Activated T-helper 1 cell treated with anti-CD3 and anti-CD28 coated beads, Interleukin-12 subunit alpha, Interleukin-12 subunit beta, Interleukin-2, Interleukin-4 antibody, amounts not matched to agents 30 ng/mL and 10 ng/mL and 1 ng/mL, durations not matched to agents 14 hours and 24 hours and 36 hours (primary cell): Measurements from ENCODE around the gene PPFIA3. TPM values are rescaled to one million over a fixed set of nuclear protein-coding genes. Genes with fewer than 3 reads are reported as not detected.

Source experiments
- DNase-seq: peaks from one replicate; pipeline ENCODE4 v3.0.0; 2021; ENCODE audit warnings: low spot score
- H3K27ac Mint-ChIP-seq: one replicate; pipeline ENCODE4 v1.8.0; 2021; ENCODE audit warnings: mild to moderate bottlenecking, mixed read lengths
- H3K27me3 Mint-ChIP-seq: one replicate; pipeline ENCODE4 v1.8.0; 2022; ENCODE audit warnings: mild to moderate bottlenecking, moderate library complexity, mixed read lengths; ENCODE audit not compliant: insufficient read depth
- H3K36me3 Mint-ChIP-seq: one replicate; pipeline ENCODE4 v1.8.0; 2021; ENCODE audit warnings: low read depth, mixed read lengths
- H3K4me1 Mint-ChIP-seq: one replicate; pipeline ENCODE4 v1.8.0; 2021; ENCODE audit warnings: low read depth, mixed read lengths
- H3K4me3 Mint-ChIP-seq: one replicate; pipeline ENCODE4 v1.8.0; 2021; ENCODE audit warnings: mild to moderate bottlenecking, moderate library complexity, mixed read lengths
- H3K9me3 Mint-ChIP-seq: one replicate; pipeline ENCODE4 v1.8.0; 2021; ENCODE audit warnings: mixed read lengths
- intact Hi-C: fragments of 100-400 bp; cut with micrococcal nuclease; formaldehyde crosslinking; loops from one replicate; pipeline ENCODE4 v1.15.1; 2024
- total RNA-seq: library from RNA; stranded (reverse); gene quantifications from 2 replicates; pipeline ENCODE4 v1.2.3, GENCODE V29; 2022

Gene PPFIA3
- total RNA-seq, 1 donor from 2014 or later: 5.0 TPM

- peak overlapping the region; percentile 85 for H3K4me3 Mint-ChIP-seq
- intact Hi-C loops: loop anchor here (2.0 kb wide), 1 partner anchor 32 kb away; the partner anchor contains the start of genes C19orf73 and PPFIA3
- H3K4me1 Mint-ChIP-seq: peaks cover 32% of the 10 kb centered on the region
- peak overlapping the region; percentile 23 for H3K27ac Mint-ChIP-seq
- H3K9me3 Mint-ChIP-seq: no peaks in the 10 kb centered on the region
- H3K36me3 Mint-ChIP-seq: no peaks in the 10 kb centered on the region
- peaks cover 66% of the 10 kb centered on the region for H3K27me3 Mint-ChIP-seq
- DNase-seq: peak; percentile 47
Observed at GRCh38 chr19:49150106-49150943, 31.0 kb downstream of the PPFIA3 start.

GRCh38 chr19:49150944-49151243, 31.6 kb downstream of the PPFIA3 start:
- intact Hi-C loops: loop anchor here (2.0 kb wide), 1 partner anchor 32 kb away; the partner anchor contains the start of genes C19orf73 and PPFIA3

GRCh38 chr19:49151267-49152118, 32.1 kb downstream of the PPFIA3 start:
- peaks cover 69% of the 10 kb centered on the region for H3K27me3 Mint-ChIP-seq
- H3K36me3 Mint-ChIP-seq: no peaks in the 10 kb centered on the region
- H3K27ac Mint-ChIP-seq: no peak overlapping the region
- H3K9me3 Mint-ChIP-seq: no peaks in the 10 kb centered on the region
- intact Hi-C loops: loop anchor here (2.0 kb wide), 1 partner anchor 33 kb away; the partner anchor contains the start of genes C19orf73 and PPFIA3
- H3K4me1 Mint-ChIP-seq: peaks cover 20% of the 10 kb centered on the region
- DNase-seq: no peak
- H3K4me3 Mint-ChIP-seq: peak overlapping the region; percentile 75

More at GRCh38 chr19:49150944-49151243, 31.6 kb downstream of the PPFIA3 start:
- Mint-ChIP-seq H3K27me3 (peaks cover 68% of the 10 kb centered on the region), H3K4me3 (peak overlapping the region; percentile 75), H3K9me3 (no peaks in the 10 kb centered on the region), H3K4me1 (peaks cover 26% of the 10 kb centered on the region), H3K36me3 (no peaks in the 10 kb centered on the region), H3K27ac (no peak overlapping the region)
- DNase-seq: no peak

GRCh38 chr19:49152119-49152550, 32.8 kb downstream of the PPFIA3 start:
- no peaks in the 10 kb centered on the region for H3K36me3 Mint-ChIP-seq
- peaks cover 20% of the 10 kb centered on the region for H3K4me1 Mint-ChIP-seq
- no peak overlapping the region for H3K27ac Mint-ChIP-seq
- H3K9me3 Mint-ChIP-seq: no peaks in the 10 kb centered on the region
- intact Hi-C loops: no loop called here
- no peak overlapping the region for H3K4me3 Mint-ChIP-seq
- DNase-seq: no peak
- peaks cover 65% of the 10 kb centered on the region for H3K27me3 Mint-ChIP-seq

- no peak for DNase-seq
- intact Hi-C loops: no loop called here
- no peaks in the 10 kb centered on the region for H3K36me3 Mint-ChIP-seq
- H3K4me1 Mint-ChIP-seq: peaks cover 22% of the 10 kb centered on the region
- peaks cover 64% of the 10 kb centered on the region for H3K27me3 Mint-ChIP-seq
- no peaks in the 10 kb centered on the region for H3K9me3 Mint-ChIP-seq
- H3K27ac Mint-ChIP-seq: no peak overlapping the region
- H3K4me3 Mint-ChIP-seq: peak overlapping the region; percentile 31
Observed at GRCh38 chr19:49153167-49153809, 33.9 kb downstream of the PPFIA3 start.

- Mint-ChIP-seq H3K4me1 (peaks cover 19% of the 10 kb centered on the region), H3K4me3 (peak overlapping the region; percentile 4), H3K27me3 (peaks cover 61% of the 10 kb centered on the region), H3K27ac (no peak overlapping the region), H3K36me3 (no peaks in the 10 kb centered on the region), H3K9me3 (no peaks in the 10 kb centered on the region)
- intact Hi-C loops: no loop called here
- no peak for DNase-seq
Observed at GRCh38 chr19:49154279-49154678, 34.9 kb downstream of the PPFIA3 start.

- no peak within 1 kb of the TSS for H3K4me3 Mint-ChIP-seq
- intact Hi-C loops: no loop called here
- no peak within 1 kb of the TSS for H3K27ac Mint-ChIP-seq
- no peaks in the 10 kb centered on the region for H3K36me3 Mint-ChIP-seq
- H3K9me3 Mint-ChIP-seq: no peaks in the 10 kb centered on the region
- H3K27me3 Mint-ChIP-seq: peaks cover 55% of the 10 kb centered on the region
- DNase-seq: no peak
- H3K4me1 Mint-ChIP-seq: peaks cover 9% of the 10 kb centered on the region
Observed at GRCh38 chr19:49155005-49155819, 35.9 kb downstream of the PPFIA3 start, which contains the start of gene HRC. Gene HRC, minus strand, starts transcription at chr19:49155396. Its CDS starts 159 bp downstream, at chr19:49155237.

GRCh38 chr19:49155820-49156346, 36.5 kb downstream of the PPFIA3 start:
- DNase-seq: no peak
- H3K36me3 Mint-ChIP-seq: no peaks in the 10 kb centered on the region

GRCh38 chr19:49157445-49158224, 38.3 kb downstream of the PPFIA3 start, which contains the start of gene TRPM4:
Gene TRPM4, plus strand, starts transcription at chr19:49157792. Its CDS starts 75 bp downstream, at chr19:49157867.
- peaks cover 50% of the 10 kb centered on the region for H3K27me3 Mint-ChIP-seq
- H3K27ac Mint-ChIP-seq: no peak within 1 kb of the TSS
- intact Hi-C loops: no loop called here
- H3K36me3 Mint-ChIP-seq: no peaks in the 10 kb centered on the region
- no peaks in the 10 kb centered on the region for H3K9me3 Mint-ChIP-seq
- DNase-seq: peak; percentile 53
- H3K4me3 Mint-ChIP-seq: peak within 1 kb of the TSS; percentile 76
- H3K4me1 Mint-ChIP-seq: peaks cover 7% of the 10 kb centered on the region

More at GRCh38 chr19:49155820-49156346, 36.5 kb downstream of the PPFIA3 start:
- intact Hi-C loops: no loop called here
- peaks cover 59% of the 10 kb centered on the region for H3K27me3 Mint-ChIP-seq
- H3K4me3 Mint-ChIP-seq: no peak overlapping the region
- H3K4me1 Mint-ChIP-seq: peaks cover 7% of the 10 kb centered on the region
- H3K27ac Mint-ChIP-seq: no peak overlapping the region
- no peaks in the 10 kb centered on the region for H3K9me3 Mint-ChIP-seq

GRCh38 chr19:49160450-49161189, 41.3 kb downstream of the PPFIA3 start:
- intact Hi-C loops: no loop called here

GRCh38 chr19:49161987-49162386, 42.6 kb downstream of the PPFIA3 start:
- no peak for DNase-seq
- peaks cover 26% of the 10 kb centered on the region for H3K27me3 Mint-ChIP-seq
- no peaks in the 10 kb centered on the region for H3K9me3 Mint-ChIP-seq
- peaks cover 7% of the 10 kb centered on the region for H3K4me1 Mint-ChIP-seq
- no peak overlapping the region for H3K27ac Mint-ChIP-seq
- no peaks in the 10 kb centered on the region for H3K36me3 Mint-ChIP-seq
- intact Hi-C loops: no loop called here
- H3K4me3 Mint-ChIP-seq: no peak overlapping the region

More at GRCh38 chr19:49160450-49161189, 41.3 kb downstream of the PPFIA3 start:
- peaks cover 31% of the 10 kb centered on the region for H3K27me3 Mint-ChIP-seq
- DNase-seq: no peak
- no peak overlapping the region for H3K27ac Mint-ChIP-seq
- H3K9me3 Mint-ChIP-seq: no peaks in the 10 kb centered on the region
- no peak overlapping the region for H3K4me3 Mint-ChIP-seq
- H3K4me1 Mint-ChIP-seq: peaks cover 7% of the 10 kb centered on the region
- no peaks in the 10 kb centered on the region for H3K36me3 Mint-ChIP-seq
